Suprapubic skin (tissue), 4 donors: ENCODE data around the gene AMPH. TPM values are rescaled to one million over a fixed set of nuclear protein-coding genes. Genes with fewer than 3 reads are reported as not detected.

Experiments used
- DNase-seq, 2 donors: peaks; one replicate each; pipeline ENCODE4 v3.0.0-alpha.2; 2019; ENCODE audit warnings: low spot score in 2 of 2
- H3K27ac ChIP-seq: fragments of 200-600 bp; sonication (generic); one replicate; pipeline ENCODE4 v1.5.1; 2019
- H3K27me3 ChIP-seq: fragments of 200-600 bp; sonication (generic); one replicate; pipeline ENCODE4 v1.5.1; 2019
- H3K36me3 ChIP-seq: fragments of 200-600 bp; sonication (generic); one replicate; pipeline ENCODE4 v1.5.1; 2019
- H3K4me1 ChIP-seq: fragments of 200-600 bp; sonication (generic); one replicate; pipeline ENCODE4 v1.5.1; 2019
- H3K4me3 ChIP-seq: fragments of 200-600 bp; sonication (generic); one replicate; pipeline ENCODE4 v1.5.1; 2019; ENCODE audit warnings: mild to moderate bottlenecking
- H3K9me3 ChIP-seq: fragments of 200-600 bp; sonication (generic); one replicate; pipeline ENCODE4 v1.5.1; 2019
- EP300 ChIP-seq: sonication (generic); formaldehyde crosslinking; IDR thresholded peaks from one replicate; pipeline ENCODE4 v1.6.1; 2017; ENCODE audit warnings: antibody characterized with exemption
- POLR2A ChIP-seq, 2 donors: fragments of 450-650 bp; IDR thresholded peaks; one replicate each; pipeline ENCODE4 v1.6.1; 2017; ENCODE audit warnings: antibody characterized with exemption in 2 of 2, mild to moderate bottlenecking in 2 of 2, moderate library complexity in 2 of 2
- POLR2AphosphoS5 ChIP-seq, 3 donors: sonication (generic); formaldehyde crosslinking; IDR thresholded peaks; one replicate each; pipeline ENCODE4 v1.6.1; 2017; ENCODE audit warnings: antibody characterized with exemption in 3 of 3
- WGBS: methylation state at CpG from one replicate; pipeline ENCODE4 v1.1.5; 2018; 5-methylcytosine and 5-hydroxymethylcytosine counted together
- total RNA-seq, 4 donors: library from RNA; depleted of rRNA; stranded (reverse); fragments of >200 nt; gene quantifications; one replicate each; pipeline ENCODE4 v1.1.0, GENCODE V29; 2016
- TF ChIP-seq, protein P1 (sequence below), 2 donors: fragments of 200-600 bp in 1 of 2; fragments of 450-650 bp in 1 of 2; sonication (generic) in 1 of 2; IDR thresholded peaks; one replicate each; pipeline ENCODE4 v1.5.1; 2016 to 2019; ENCODE audit warnings: antibody characterized with exemption in 2 of 2, mild to moderate bottlenecking in 1 of 2, moderate library complexity in 1 of 2

AMPH gene
- total RNA-seq, 4 donors from 2014 or later, result 1.7 to 6.3 (median 2.3) TPM

GRCh38 chr7:38394660-38395059, 236.5 kb downstream of the AMPH start:
- Histone ChIP-seq H3K27ac (no peak overlapping the region), H3K4me3 (no peak overlapping the region), H3K36me3 (no peaks in the 10 kb centered on the region), H3K27me3 (no peaks in the 10 kb centered on the region), H3K4me1 (no peaks in the 10 kb centered on the region), H3K9me3 (no peaks in the 10 kb centered on the region)
- DNase-seq, result no peak
- TF ChIP-seq EP300, result no peak
- TF ChIP-seq POLR2A (IDR thresholded peaks at IDR 0.05), result no peak
- TF ChIP-seq, protein P1, sequence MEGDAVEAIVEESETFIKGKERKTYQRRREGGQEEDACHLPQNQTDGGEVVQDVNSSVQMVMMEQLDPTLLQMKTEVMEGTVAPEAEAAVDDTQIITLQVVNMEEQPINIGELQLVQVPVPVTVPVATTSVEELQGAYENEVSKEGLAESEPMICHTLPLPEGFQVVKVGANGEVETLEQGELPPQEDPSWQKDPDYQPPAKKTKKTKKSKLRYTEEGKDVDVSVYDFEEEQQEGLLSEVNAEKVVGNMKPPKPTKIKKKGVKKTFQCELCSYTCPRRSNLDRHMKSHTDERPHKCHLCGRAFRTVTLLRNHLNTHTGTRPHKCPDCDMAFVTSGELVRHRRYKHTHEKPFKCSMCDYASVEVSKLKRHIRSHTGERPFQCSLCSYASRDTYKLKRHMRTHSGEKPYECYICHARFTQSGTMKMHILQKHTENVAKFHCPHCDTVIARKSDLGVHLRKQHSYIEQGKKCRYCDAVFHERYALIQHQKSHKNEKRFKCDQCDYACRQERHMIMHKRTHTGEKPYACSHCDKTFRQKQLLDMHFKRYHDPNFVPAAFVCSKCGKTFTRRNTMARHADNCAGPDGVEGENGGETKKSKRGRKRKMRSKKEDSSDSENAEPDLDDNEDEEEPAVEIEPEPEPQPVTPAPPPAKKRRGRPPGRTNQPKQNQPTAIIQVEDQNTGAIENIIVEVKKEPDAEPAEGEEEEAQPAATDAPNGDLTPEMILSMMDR (IDR thresholded peaks at IDR 0.05), result no peak
- TF ChIP-seq POLR2AphosphoS5 (IDR thresholded peaks at IDR 0.05), result no peak
- 44% methylated on average over 4 of the region's 4 CpGs for whole genome bisulfite sequencing

DNA sequence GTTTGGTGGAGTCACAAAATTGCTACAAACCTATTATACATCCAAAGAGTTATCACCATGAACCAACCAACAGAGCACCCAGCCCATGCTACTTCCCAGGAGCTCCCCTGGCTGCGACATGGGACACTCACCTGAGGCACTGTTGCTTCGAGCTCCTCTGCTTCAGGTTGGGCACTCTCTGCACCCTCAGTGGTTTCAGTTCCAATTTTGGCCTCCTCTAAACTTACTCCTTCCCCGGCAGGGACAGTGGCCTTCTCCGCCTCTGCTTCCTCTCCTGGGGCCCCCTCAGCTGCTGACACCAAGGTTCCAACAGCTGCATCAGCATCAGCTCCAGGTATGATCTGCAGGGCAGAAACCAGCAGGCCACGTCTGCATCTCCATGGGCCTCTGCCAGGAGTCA, 237.3 kb downstream of the AMPH start:
- no peaks in the 10 kb centered on the region for H3K4me1 ChIP-seq
- no peak for TF ChIP-seq POLR2AphosphoS5 (IDR thresholded peaks at IDR 0.05)
- no peak for TF ChIP-seq EP300
- no peak for TF ChIP-seq POLR2A (IDR thresholded peaks at IDR 0.05)
- TF ChIP-seq, protein P1 (IDR thresholded peaks at IDR 0.05), result no peak
- H3K27me3 ChIP-seq, result no peaks in the 10 kb centered on the region
- H3K36me3 ChIP-seq, result no peaks in the 10 kb centered on the region
- no peak overlapping the region for H3K27ac ChIP-seq
- no peaks in the 10 kb centered on the region for H3K9me3 ChIP-seq
- DNase-seq, result no peak
- 91% methylated on average over 5 of the region's 5 CpGs for WGBS
- no peak overlapping the region for H3K4me3 ChIP-seq

DNA sequence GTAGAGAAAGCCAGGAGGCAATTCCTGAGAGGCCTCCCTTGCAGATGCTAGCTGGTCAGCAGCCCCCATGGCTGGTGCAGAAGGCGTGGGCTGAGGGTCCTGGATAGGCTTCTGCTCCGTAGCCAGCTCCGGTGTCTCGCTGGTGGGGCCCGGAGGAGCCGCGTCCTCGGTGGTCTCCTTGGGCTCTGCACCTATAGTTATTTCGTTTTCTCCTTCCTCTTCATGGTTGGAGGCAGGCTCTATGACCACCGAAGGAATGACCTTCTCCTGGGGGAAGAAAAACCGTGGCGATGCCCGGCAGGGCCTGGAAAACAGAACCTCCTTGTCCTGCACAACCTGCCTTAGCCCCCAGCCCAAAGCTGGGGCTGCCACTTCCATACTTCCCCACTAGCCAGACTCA, 239.4 kb downstream of the AMPH start:
- Histone ChIP-seq H3K36me3 (no peaks in the 10 kb centered on the region), H3K27ac (no peak overlapping the region), H3K27me3 (no peaks in the 10 kb centered on the region), H3K4me3 (no peak overlapping the region), H3K9me3 (peaks cover 6% of the 10 kb centered on the region), H3K4me1 (no peaks in the 10 kb centered on the region)
- DNase-seq, result no peak
- TF ChIP-seq POLR2A (IDR thresholded peaks at IDR 0.05) (no peak), POLR2AphosphoS5 (IDR thresholded peaks at IDR 0.05) (no peak), EP300 (no peak)
- TF ChIP-seq, protein P1 (IDR thresholded peaks at IDR 0.05), result no peak
- 90% methylated on average over 13 of the region's 13 CpGs for WGBS

- Histone ChIP-seq H3K27me3 (no peaks in the 10 kb centered on the region), H3K27ac (no peak overlapping the region), H3K4me3 (no peak overlapping the region), H3K9me3 (peaks cover 6% of the 10 kb centered on the region), H3K36me3 (no peaks in the 10 kb centered on the region), H3K4me1 (no peaks in the 10 kb centered on the region)
- DNase-seq, result no peak
- TF ChIP-seq EP300 (no peak), POLR2AphosphoS5 (IDR thresholded peaks at IDR 0.05) (no peak), POLR2A (IDR thresholded peaks at IDR 0.05) (no peak)
- TF ChIP-seq, protein P1 (IDR thresholded peaks at IDR 0.05), result no peak
These were observed 245.5 kb downstream of the AMPH start for GRCh38 chr7:38385682-38386081.

- H3K9me3 ChIP-seq, result peaks cover 6% of the 10 kb centered on the region
- H3K4me3 ChIP-seq, result no peak overlapping the region
- H3K36me3 ChIP-seq, result no peaks in the 10 kb centered on the region
- H3K4me1 ChIP-seq, result no peaks in the 10 kb centered on the region
- no peaks in the 10 kb centered on the region for H3K27me3 ChIP-seq
- DNase-seq, result no peak
- H3K27ac ChIP-seq, result no peak overlapping the region
- TF ChIP-seq POLR2AphosphoS5 (IDR thresholded peaks at IDR 0.05) (no peak), EP300 (no peak), POLR2A (IDR thresholded peaks at IDR 0.05) (no peak)
- TF ChIP-seq, protein P1 (IDR thresholded peaks at IDR 0.05), result no peak
- WGBS, result 88% methylated on average over 9 of the region's 9 CpGs
These were observed 247.9 kb downstream of the AMPH start for GRCh38 chr7:38383281-38383680.
